Motor neuron (in vitro differentiated cells): ENCODE results near the gene TFF3. TPM values are rescaled to one million over a fixed set of nuclear protein-coding genes. Genes with fewer than 3 reads are reported as not detected.

Experiments
- ATAC-seq, 8 experiments: fragments of 200-7000 bp; cut with Tn5 transposase; replicated peaks in 6 of 8; 2 replicates each; pipeline ENCODE4 v1.8.0; 2021; ENCODE audit warnings: mild to moderate bottlenecking in 8 of 8, moderate library complexity in 8 of 8
- H3K27ac ChIP-seq, 2 donors: fragments of 250-450 bp; sonication (Bioruptor Pico); 2 replicates each; pipeline ENCODE4 v1.9.0; 2021; ENCODE audit warnings: antibody characterized with exemption in 2 of 2, mild to moderate bottlenecking in 2 of 2, moderate library complexity in 1 of 2
- H3K4me1 ChIP-seq, 2 donors: fragments of 250-450 bp; sonication (Bioruptor Pico); replicated peaks in 1 of 2; 2 replicates each; pipeline ENCODE4 v1.6.1; 2021; ENCODE audit warnings: antibody characterized with exemption in 2 of 2, mild to moderate bottlenecking in 2 of 2, moderate library complexity in 1 of 2
- H3K4me3 ChIP-seq, 5 donors: fragments of 250-450 bp; sonication (Bioruptor Pico); 2 replicates each; pipeline ENCODE4 v1.9.0; 2021; ENCODE audit warnings: antibody characterized with exemption in 5 of 5, mild to moderate bottlenecking in 5 of 5, moderate library complexity in 4 of 5
- WGBS, 10 experiments: fragments of 450-650 bp; shearing (Covaris generic); methylation state at CpG; one replicate each; pipeline ENCODE4 v1.0.0; 2022; 5-methylcytosine and 5-hydroxymethylcytosine counted together
- in situ Hi-C, 9 experiments: fragments of 400-800 bp; cut with MboI; loops; one replicate each; pipeline ENCODE4 v1.15.0; 2021; ENCODE audit warnings: low sequenced_read_pairs in 9 of 9, low pct_unique_long_range_greater_than_20kb in 2 of 9; ENCODE audit not compliant: unreplicated experiment in 9 of 9
- total RNA-seq, 8 experiments: library from RNA; unstranded; fragments of 300-600 nt; gene quantifications; 2 replicates each; pipeline versions ENCODE4 v1.2.3 to v1.2.4, GENCODE V29; 2022

The TFF3 gene
- total RNA-seq, 8 experiments from 2014 or later, result 0.11 to 143 (median 0.63) TPM; not detected in 2

- WGBS, 10 experiments, result 58 to 89% (median 80%) methylated on average over 1 to 20 of the region's 36 CpGs; no CpG with 5 or more reads in 1 of the 10 experiments
- no peak overlapping the region for H3K4me3 ChIP-seq
- no peaks in the 10 kb centered on the region for H3K4me1 ChIP-seq
- in situ Hi-C loops, result no loop called here
- no peak overlapping the region for H3K27ac ChIP-seq
- ATAC-seq, result peak in 5 of 8 experiments; percentile 59 to 85 (median 63)
Observed at GRCh38 chr21:42287193-42288083, 27.8 kb downstream of the TFF3 start.

GRCh38 chr21:42286416-42286815 is 28.8 kb downstream of the TFF3 start:
- no peak for ATAC-seq
- in situ Hi-C loops, result no loop called here
- H3K4me3 ChIP-seq, result no peak overlapping the region
- H3K4me1 ChIP-seq, result peaks cover 2 to 5% of the 10 kb centered on the region in 2 donors
- H3K27ac ChIP-seq, result no peak overlapping the region
- 20 to 100% (median 83%) methylated on average over 2 to 12 of the region's 12 CpGs; no CpG with 5 or more reads in 3 of the 10 experiments for WGBS, 10 experiments

DNA sequence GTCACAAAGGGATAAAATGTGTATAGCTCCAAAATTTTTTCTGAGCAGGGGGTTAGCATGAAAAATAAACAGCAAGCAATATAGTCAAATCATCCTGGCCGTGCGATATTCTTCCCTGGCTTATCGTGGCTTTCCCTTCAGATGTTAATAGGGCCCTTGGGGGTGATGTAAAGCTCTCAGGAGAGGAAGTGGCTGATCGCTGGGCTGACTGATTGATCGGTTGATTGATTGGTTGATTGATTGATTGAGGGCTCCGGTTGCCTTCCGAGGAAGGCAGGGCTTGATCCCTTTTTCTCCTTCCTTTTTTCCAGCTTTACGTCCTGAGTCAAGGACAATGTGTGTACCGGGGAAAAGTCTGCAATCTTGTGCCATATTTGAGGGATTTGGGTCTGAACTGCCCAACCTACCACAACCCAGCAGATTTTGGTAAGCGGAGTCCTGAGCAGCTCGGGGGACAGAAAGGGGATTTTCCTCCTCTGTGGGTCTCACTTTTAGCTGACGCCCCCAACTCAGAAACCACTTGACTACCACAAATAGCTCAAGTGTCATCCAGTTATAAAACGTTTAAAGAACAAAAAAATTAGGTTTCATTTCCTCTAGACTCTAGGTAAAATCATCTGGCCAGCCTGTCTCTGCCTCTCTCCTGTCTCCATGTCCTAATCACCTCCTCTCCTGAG is 29.5 kb downstream of the TFF3 start:
- Histone ChIP-seq H3K4me1 (peaks cover 6 to 11% of the 10 kb centered on the region in 2 donors), H3K27ac (no peak overlapping the region), H3K4me3 (no peak overlapping the region)
- in situ Hi-C loops, result no loop called here
- ATAC-seq, result no peak
- whole genome bisulfite sequencing, 10 experiments, result 12 to 82% (median 68%) methylated on average over 2 to 11 of the region's 13 CpGs; no CpG with 5 or more reads in 1 of the 10 experiments

- in situ Hi-C loops, result no loop called here
- no peak overlapping the region for H3K4me3 ChIP-seq
- no peak overlapping the region for H3K27ac ChIP-seq
- 20 to 94% (median 41%) methylated on average over 1 to 6 of the region's 12 CpGs; no CpG with 5 or more reads in 5 of the 10 experiments for WGBS, 10 experiments
- peaks cover 7 to 20% of the 10 kb centered on the region in 2 donors for H3K4me1 ChIP-seq
- ATAC-seq, result no peak
Observed at GRCh38 chr21:42282715-42283114, 32.5 kb downstream of the TFF3 start.

- in situ Hi-C loops, result no loop called here
- no peak overlapping the region for H3K4me3 ChIP-seq
- peaks cover 7 to 24% of the 10 kb centered on the region in 2 donors for H3K4me1 ChIP-seq
- no peak for ATAC-seq
- H3K27ac ChIP-seq, result no peak overlapping the region
- 65 to 100% (median 83%) methylated on average over 1 to 4 of the region's 18 CpGs; no CpG with 5 or more reads in 6 of the 10 experiments for whole genome bisulfite sequencing, 10 experiments
Observed at GRCh38 chr21:42282021-42282420, 33.2 kb downstream of the TFF3 start.

DNA sequence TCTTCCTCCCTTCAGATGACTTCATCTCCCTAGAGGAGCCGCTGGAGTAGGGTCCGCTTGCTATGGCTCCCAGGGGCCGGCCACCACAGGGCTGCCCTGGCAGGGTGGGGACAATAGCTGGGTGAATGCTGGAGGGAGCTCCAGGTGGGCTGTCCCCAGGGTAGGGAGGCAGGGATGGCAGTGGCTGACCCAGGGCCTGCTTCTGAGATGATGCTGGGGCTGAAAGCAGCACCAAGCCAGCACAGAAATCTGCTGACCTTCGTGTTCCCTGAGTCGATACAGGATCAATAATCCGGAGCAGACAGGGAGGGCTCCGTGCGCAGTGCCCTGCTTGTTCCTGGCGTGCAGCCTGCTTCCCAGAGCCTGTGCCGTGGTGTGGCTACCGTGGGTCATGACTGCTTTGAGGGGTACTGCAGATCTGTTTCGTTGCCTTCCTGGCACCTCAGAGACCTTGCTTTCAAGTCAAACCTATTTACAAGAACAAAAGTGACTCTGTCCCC is 34.0 kb downstream of the TFF3 start:
- Histone ChIP-seq H3K4me1 (peaks cover 7 to 24% of the 10 kb centered on the region in 2 donors), H3K4me3 (no peak overlapping the region), H3K27ac (peak overlapping the region in 1 of 2 donors; percentile 70)
- 0 to 91% (median 70%) methylated on average over 1 to 8 of the region's 12 CpGs; no CpG with 5 or more reads in 5 of the 10 experiments for WGBS, 10 experiments
- in situ Hi-C loops, result no loop called here
- ATAC-seq, result peak in 3 of 8 experiments; percentile 15 to 48 (median 21)

- in situ Hi-C loops, result no loop called here
- 0 to 93% (median 83%) methylated on average over 1 to 6 of the region's 22 CpGs; no CpG with 5 or more reads in 5 of the 10 experiments for WGBS, 10 experiments
Observed at GRCh38 chr21:42280356-42281180, 34.6 kb downstream of the TFF3 start.

DNA sequence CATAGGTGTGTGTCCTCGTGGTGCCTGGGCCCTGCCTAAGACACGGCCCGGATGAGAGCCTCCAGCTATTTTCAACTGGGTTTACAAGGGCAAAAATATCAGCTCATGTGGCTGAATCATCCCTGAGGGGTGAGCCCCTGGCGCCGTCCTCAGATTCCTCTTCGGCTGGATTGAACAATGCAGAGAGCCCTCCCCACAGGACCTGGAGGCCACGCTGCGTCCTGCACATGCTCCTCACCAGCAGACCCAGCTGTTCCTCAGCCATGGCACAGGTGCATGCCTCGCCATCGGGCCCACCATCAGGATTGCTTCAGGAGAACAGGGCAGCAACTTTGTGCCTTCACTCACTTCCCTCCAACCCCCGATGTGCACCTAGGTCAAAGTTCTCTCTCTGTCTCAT is 35.3 kb downstream of the TFF3 start:
- no peak for ATAC-seq
- WGBS, 10 experiments, result 20 to 100% (median 79%) methylated on average over 1 to 10 of the region's 11 CpGs; no CpG with 5 or more reads in 4 of the 10 experiments
- Histone ChIP-seq H3K4me1 (peaks cover 7 to 24% of the 10 kb centered on the region in 2 donors), H3K27ac (no peak overlapping the region), H3K4me3 (no peak overlapping the region)
- in situ Hi-C loops, result no loop called here

More at GRCh38 chr21:42280356-42281180, 34.6 kb downstream of the TFF3 start:
- ATAC-seq, result peak in 1 of 8 experiments; percentile 7
- peaks cover 7 to 24% of the 10 kb centered on the region in 2 donors for H3K4me1 ChIP-seq
- H3K4me3 ChIP-seq, result no peak overlapping the region
- peak overlapping the region in 1 of 2 donors; percentile 70 for H3K27ac ChIP-seq

GRCh38 chr21:42279341-42279871 is 35.8 kb downstream of the TFF3 start:
- 50 to 100% (median 71%) methylated on average over 1 to 9 of the region's 20 CpGs; no CpG with 5 or more reads in 6 of the 10 experiments for WGBS, 10 experiments
- no peak for ATAC-seq
- Histone ChIP-seq H3K4me3 (no peak overlapping the region), H3K27ac (no peak overlapping the region), H3K4me1 (peaks cover 7 to 24% of the 10 kb centered on the region in 2 donors)
- in situ Hi-C loops, result no loop called here

GRCh38 chr21:42278451-42279149 is 36.6 kb downstream of the TFF3 start:
- in situ Hi-C loops, result no loop called here
- no peak for ATAC-seq
- Histone ChIP-seq H3K4me3 (no peak overlapping the region), H3K4me1 (peaks cover 7 to 24% of the 10 kb centered on the region in 2 donors), H3K27ac (no peak overlapping the region)
- 40 to 95% (median 88%) methylated on average over 2 to 8 of the region's 19 CpGs; no CpG with 5 or more reads in 3 of the 10 experiments for WGBS, 10 experiments

DNA sequence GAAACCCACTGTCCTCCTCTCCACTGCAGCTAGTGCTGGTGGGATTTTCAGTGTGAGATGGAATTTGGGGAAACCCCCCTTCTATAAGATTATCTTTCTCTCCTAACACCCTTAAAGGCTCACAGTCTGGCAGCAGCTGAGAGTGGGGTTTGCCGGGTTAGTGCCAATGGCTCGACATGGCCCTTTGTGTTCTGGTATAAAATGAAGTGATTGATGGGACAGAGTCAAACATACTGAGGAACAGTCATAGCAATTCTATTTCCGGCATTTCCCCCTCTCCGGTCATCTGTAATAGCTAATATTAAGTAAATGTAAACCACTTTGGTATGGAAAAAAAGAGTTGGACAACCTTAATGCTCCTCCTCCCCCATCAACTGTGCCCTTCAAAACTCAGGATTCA is 37.6 kb downstream of the TFF3 start:
- Histone ChIP-seq H3K4me3 (no peak overlapping the region), H3K27ac (no peak overlapping the region), H3K4me1 (peaks cover 7 to 24% of the 10 kb centered on the region in 2 donors)
- ATAC-seq, result peak in 2 of 8 experiments; percentile 31 to 71
- 0 to 84% (median 63%) methylated on average over 1 to 4 of the region's 4 CpGs; no CpG with 5 or more reads in 4 of the 10 experiments for WGBS, 10 experiments
- in situ Hi-C loops, result no loop called here
